Articular chondrocyte of knee joint (primary cell): ENCODE results near the gene DNAJB1. TPM values are rescaled to one million over a fixed set of nuclear protein-coding genes. Genes with fewer than 3 reads are reported as not detected.

Experiments
- small RNA-seq: library from RNA; depleted of rRNA; stranded (forward); fragments of <200 nt; gene quantifications from one replicate; pipeline ENCODE3, GENCODE V24; 2012
- total RNA-seq: library from RNA; depleted of rRNA; stranded (reverse); fragments of >200 nt; gene quantifications from 2 replicates; pipeline ENCODE4 v1.2.3, GENCODE V29; 2012

Gene DNAJB1
- total RNA-seq: 60.6 and 83.7 TPM in 2 replicates

GRCh38 chr19:14517840-14518505 lies at the start of gene DNAJB1:
Gene DNAJB1 (minus strand): TSS chr19:14518397. CDS start chr19:14518349, 48 bp downstream.

GRCh38 chr19:14529254-14530004 lies 11.2 kb upstream of the DNAJB1 start, which contains the start of gene TECR:
Gene TECR (plus strand): TSS chr19:14529594. CDS start chr19:14529697, 103 bp downstream.

GRCh38 chr19:14496029-14496833 lies 22.0 kb downstream of the DNAJB1 start, which contains the start of gene GIPC1:
Gene GIPC1 (minus strand): TSS chr19:14496127. CDS start chr19:14482976, 13,151 bp downstream.

GRCh38 chr19:14475251-14476073 lies 42.7 kb downstream of the DNAJB1 start, which contains the start of gene PTGER1:
Gene PTGER1 (minus strand): TSS chr19:14475354. CDS start chr19:14474320, 1,034 bp downstream.

Small RNA genes lying within 50 kb of the gene (small RNA-seq; reads per million reads assigned to genes)
- gene SNRPGP15: not detected

Other genes starting within 250 kb of the DNAJB1 start
- gene ADGRE5, start 137.0 kb downstream of the DNAJB1 start, total RNA-seq: 13.6 and 17.8 TPM in 2 replicates
- 41.2 and 41.5 TPM in 2 replicates for gene DDX39A, start 99.1 kb downstream of the DNAJB1 start, total RNA-seq
- 87.1 and 99.3 TPM in 2 replicates for gene PKN1, start 85.1 kb downstream of the DNAJB1 start, total RNA-seq
- 0.86 and 0.91 TPM in 2 replicates for gene PTGER1, start 43.0 kb downstream of the DNAJB1 start, total RNA-seq
- gene GIPC1, start 22.3 kb downstream of the DNAJB1 start, total RNA-seq: 72.9 and 75.1 TPM in 2 replicates
- 47.0 and 61.5 TPM in 2 replicates for gene TECR, start 11.2 kb upstream of the DNAJB1 start, total RNA-seq
- 147 and 171 TPM in 2 replicates for gene NDUFB7, start 53.7 kb upstream of the DNAJB1 start, total RNA-seq
- under 0.01 TPM in 1 of 2 replicates, not detected in the other for gene CLEC17A, start 64.7 kb upstream of the DNAJB1 start, total RNA-seq
- not detected in 2 replicates for gene ADGRE3, start 156.4 kb upstream of the DNAJB1 start, total RNA-seq
- 17.3 and 21.8 TPM in 2 replicates for gene ZNF333, start 171.7 kb upstream of the DNAJB1 start, total RNA-seq